NCI-H345 (cell line): ENCODE data around the gene RYR3.

Experiments
- DNase-seq: peaks from one replicate; lab custom pipeline; 2025; lab: John Stamatoyannopoulos, UW

Gene RYR3

GRCh38 chr15:33449810-33450209 lies 139.0 kb downstream of the RYR3 start:
- no peak for DNase-seq

- no peak for DNase-seq
Measured at GRCh38 chr15:33451385-33451784, 140.6 kb downstream of the RYR3 start.

- no peak for DNase-seq
Measured at GRCh38 chr15:33453761-33454160, 143.0 kb downstream of the RYR3 start.

GRCh38 chr15:33454346-33454745 lies 143.6 kb downstream of the RYR3 start:
- DNase-seq: no peak

GRCh38 chr15:33454996-33455395 lies 144.2 kb downstream of the RYR3 start:
- DNase-seq: no peak

- DNase-seq: no peak
Measured at GRCh38 chr15:33458421-33458820, 147.7 kb downstream of the RYR3 start.

GRCh38 chr15:33460166-33460805 lies 149.5 kb downstream of the RYR3 start:
- no peak for DNase-seq

- no peak for DNase-seq
Measured at GRCh38 chr15:33461671-33462070, 150.9 kb downstream of the RYR3 start.

GRCh38 chr15:33467146-33467815 lies 156.5 kb downstream of the RYR3 start:
- no peak for DNase-seq

- no peak for DNase-seq
Measured at GRCh38 chr15:33467816-33468163, 157.0 kb downstream of the RYR3 start.

- no peak for DNase-seq
Measured at GRCh38 chr15:33468740-33469139, 158.0 kb downstream of the RYR3 start.

- no peak for DNase-seq
Measured at GRCh38 chr15:33473005-33473404, 162.2 kb downstream of the RYR3 start.

- DNase-seq: no peak
Measured at GRCh38 chr15:33473714-33474113, 162.9 kb downstream of the RYR3 start.

GRCh38 chr15:33476076-33476475 lies 165.3 kb downstream of the RYR3 start:
- no peak for DNase-seq

GRCh38 chr15:33476908-33477307 lies 166.1 kb downstream of the RYR3 start:
- no peak for DNase-seq

- DNase-seq: no peak
Measured at GRCh38 chr15:33489335-33489734, 178.6 kb downstream of the RYR3 start.

GRCh38 chr15:33490703-33491102 lies 179.9 kb downstream of the RYR3 start:
- DNase-seq: no peak

- DNase-seq: no peak
Measured at GRCh38 chr15:33492434-33493052, 181.8 kb downstream of the RYR3 start.

GRCh38 chr15:33494306-33494705 lies 183.5 kb downstream of the RYR3 start:
- DNase-seq: no peak

GRCh38 chr15:33500432-33501195 lies 189.8 kb downstream of the RYR3 start:
- DNase-seq: peak; percentile 4

- DNase-seq: no peak
Measured at GRCh38 chr15:33503681-33504080, 192.9 kb downstream of the RYR3 start.

- no peak for DNase-seq
Measured at GRCh38 chr15:33506781-33507296, 196.1 kb downstream of the RYR3 start.

GRCh38 chr15:33508703-33509102 lies 197.9 kb downstream of the RYR3 start:
- DNase-seq: no peak
